Spleen (tissue), 11 donors: Measurements from ENCODE around the gene LIMK1. TPM values are rescaled to one million over a fixed set of nuclear protein-coding genes. Genes with fewer than 3 reads are reported as not detected.
A peak's percentile ranks its signal among the peaks of the same experiment; 100 is the strongest.

ENCODE experiments used
- DNase-seq: peaks from one replicate; pipeline ENCODE4 v3.0.0-alpha.2; 2020
- H3K27ac ChIP-seq, 8 donors: fragments of 200-600 bp; sonication (generic) in 7 of 8; 1 replicate in 4 of 8; 2 replicates in 4 of 8; pipeline versions ENCODE4 v1.5.0 to v1.8.0; 2016 to 2021; ENCODE audit warnings: inconsistent platforms in 4 of 8, mild to moderate bottlenecking in 4 of 8, moderate library complexity in 1 of 8
- H3K27me3 ChIP-seq, 7 donors: fragments of 200-600 bp; sonication (generic) in 6 of 7; replicated peaks in 1 of 7; 1 replicate in 4 of 7; 2 replicates in 3 of 7; pipeline versions ENCODE4 v1.5.0 to v1.8.0; 2016 to 2021; ENCODE audit warnings: inconsistent platforms in 3 of 7, mild to moderate bottlenecking in 1 of 7
- H3K36me3 ChIP-seq, 6 donors: fragments of 200-600 bp; sonication (generic) in 5 of 6; 1 replicate in 4 of 6; 2 replicates in 2 of 6; pipeline versions ENCODE4 v1.5.0 to v1.8.0; 2016 to 2021; ENCODE audit warnings: inconsistent platforms in 2 of 6
- H3K4me1 ChIP-seq, 6 donors: fragments of 200-600 bp; sonication (generic) in 5 of 6; 1 replicate in 3 of 6; 2 replicates in 3 of 6; pipeline versions ENCODE4 v1.5.0 to v1.8.0; 2016 to 2021; ENCODE audit warnings: inconsistent platforms in 3 of 6
- H3K4me3 ChIP-seq, 8 donors: fragments of 200-600 bp; sonication (generic) in 7 of 8; 1 replicate in 4 of 8; 2 replicates in 4 of 8; pipeline versions ENCODE4 v1.5.0 to v1.8.0; 2016 to 2021; ENCODE audit warnings: inconsistent platforms in 4 of 8, mild to moderate bottlenecking in 4 of 8, moderate library complexity in 2 of 8
- H3K9me3 ChIP-seq, 8 donors: fragments of 200-600 bp; sonication (generic) in 7 of 8; 1 replicate in 4 of 8; 2 replicates in 4 of 8; pipeline versions ENCODE4 v1.5.0 to v1.8.0; 2016 to 2021; ENCODE audit warnings: inconsistent platforms in 4 of 8
- POLR2A ChIP-seq, 3 donors: fragments of 450-650 bp; IDR thresholded peaks; one replicate each; pipeline ENCODE4 v1.5.1; 2017; ENCODE audit warnings: antibody characterized with exemption in 3 of 3, mild to moderate bottlenecking in 1 of 3
- POLR2AphosphoS5 ChIP-seq, 3 donors: sonication (generic); formaldehyde crosslinking; IDR thresholded peaks; one replicate each; pipeline ENCODE4 v1.5.1; 2017; ENCODE audit warnings: antibody characterized with exemption in 3 of 3
- WGBS, 5 donors: extraction: QIAGEN DNeasy Blood & Tissue Kit in 3 of 5; methylation state at CpG; one replicate each; pipeline versions ENCODE4 v1.1.5 to v1.1.7; 2013 to 2018; 5-methylcytosine and 5-hydroxymethylcytosine counted together
- intact Hi-C: fragments of 100-400 bp; cut with DNase I; formaldehyde crosslinking; loops from one replicate; pipeline ENCODE4 v1.15.0; 2023; ENCODE audit warnings: low total_unique reads
- polyA plus RNA-seq, 3 donors: library from polyadenylated mRNA; stranded (reverse); fragments of 200-250 nt; gene quantifications; one replicate each; pipeline ENCODE4 v1.2.1, GENCODE V29; 2013
- total RNA-seq, 7 donors: library from RNA; depleted of rRNA in 3 of 7; stranded (reverse); fragments of >200 nt in 3 of 7; fragmentation: NEBNext Ultra II Directional in 4 of 7; extraction: Animal tissue kit (Norgen Biotek cat#: 25700) in 4 of 7; gene quantifications; one replicate each; pipeline versions ENCODE4 v1.1.0 to v1.2.1, GENCODE V29; 2016 to 2021
- TF ChIP-seq, protein P1 (sequence below), 11 experiments: fragments of 200-600 bp in 7 of 11; fragments of 450-650 bp in 4 of 11; sonication (generic) in 4 of 11; IDR thresholded peaks in 8 of 11; conservative IDR thresholded peaks in 3 of 11; 1 replicate in 7 of 11; 2 replicates in 4 of 11; pipeline versions ENCODE4 v1.4.0 to v1.8.0; 2016 to 2021; ENCODE audit warnings: antibody characterized with exemption in 11 of 11, inconsistent platforms in 4 of 11, mild to moderate bottlenecking in 1 of 11
- donor health status: healthy with polysubstance abuse.
- donor health status: DM: no; HTN: no; CAD: no; lungs with moderate emphysema.
- donor health status: DM: no; HTN: no; CAD: no.
- donor health status: Bipolar disorder and iron deficiency.
- donor health status: healthy.
- donor health status: DM: no; HTN: no; CAD: no.
- donor health status: DM: yes; HTN: yes; CAD: no.

LIMK1 gene
- total and polyA plus RNA-seq, 10 donors, result 15.2 to 45.8 (median 36.9) TPM

DNA sequence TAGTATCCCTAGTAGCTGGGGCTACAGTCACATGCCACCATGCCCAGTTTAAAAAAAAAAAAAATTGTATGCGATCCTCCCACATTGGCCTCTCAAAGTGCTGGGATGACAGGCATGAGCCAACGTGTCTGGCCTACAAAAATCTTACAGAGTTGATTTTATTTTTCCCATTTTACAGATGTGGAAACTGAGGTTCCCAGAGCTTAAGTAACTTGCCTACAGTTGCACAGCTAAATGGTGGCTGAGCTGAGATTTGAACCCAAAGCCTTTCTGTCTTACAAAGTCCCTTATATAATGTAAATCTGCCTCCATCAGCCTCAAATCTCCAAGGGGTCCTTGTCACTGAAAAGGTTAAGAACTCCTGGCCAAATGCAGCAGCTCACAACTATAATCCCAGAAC is 24.6 kb upstream of the LIMK1 start:
- DNase-seq, result no peak
- TF ChIP-seq POLR2AphosphoS5 (IDR thresholded peaks at IDR 0.05) (no peak), POLR2A (IDR thresholded peaks at IDR 0.05) (no peak)
- TF ChIP-seq, protein P1, sequence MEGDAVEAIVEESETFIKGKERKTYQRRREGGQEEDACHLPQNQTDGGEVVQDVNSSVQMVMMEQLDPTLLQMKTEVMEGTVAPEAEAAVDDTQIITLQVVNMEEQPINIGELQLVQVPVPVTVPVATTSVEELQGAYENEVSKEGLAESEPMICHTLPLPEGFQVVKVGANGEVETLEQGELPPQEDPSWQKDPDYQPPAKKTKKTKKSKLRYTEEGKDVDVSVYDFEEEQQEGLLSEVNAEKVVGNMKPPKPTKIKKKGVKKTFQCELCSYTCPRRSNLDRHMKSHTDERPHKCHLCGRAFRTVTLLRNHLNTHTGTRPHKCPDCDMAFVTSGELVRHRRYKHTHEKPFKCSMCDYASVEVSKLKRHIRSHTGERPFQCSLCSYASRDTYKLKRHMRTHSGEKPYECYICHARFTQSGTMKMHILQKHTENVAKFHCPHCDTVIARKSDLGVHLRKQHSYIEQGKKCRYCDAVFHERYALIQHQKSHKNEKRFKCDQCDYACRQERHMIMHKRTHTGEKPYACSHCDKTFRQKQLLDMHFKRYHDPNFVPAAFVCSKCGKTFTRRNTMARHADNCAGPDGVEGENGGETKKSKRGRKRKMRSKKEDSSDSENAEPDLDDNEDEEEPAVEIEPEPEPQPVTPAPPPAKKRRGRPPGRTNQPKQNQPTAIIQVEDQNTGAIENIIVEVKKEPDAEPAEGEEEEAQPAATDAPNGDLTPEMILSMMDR (IDR thresholded peaks at IDR 0.05 in 8 of 11, conservative IDR thresholded peaks at IDR 0.05 in 3 of 11), result no peak
- Histone ChIP-seq H3K36me3 (peaks cover 0 to 41% (median 0%) of the 10 kb centered on the region in 6 donors), H3K9me3 (no peaks in the 10 kb centered on the region), H3K4me3 (no peak overlapping the region), H3K27ac (no peak overlapping the region), H3K27me3 (no peaks in the 10 kb centered on the region), H3K4me1 (peaks cover 0 to 17% (median 11%) of the 10 kb centered on the region in 6 donors)
- 60 to 86% (median 81%) methylated on average over 2 of the region's 2 CpGs for WGBS, 5 donors
- intact Hi-C loops, result no loop called here

DNA sequence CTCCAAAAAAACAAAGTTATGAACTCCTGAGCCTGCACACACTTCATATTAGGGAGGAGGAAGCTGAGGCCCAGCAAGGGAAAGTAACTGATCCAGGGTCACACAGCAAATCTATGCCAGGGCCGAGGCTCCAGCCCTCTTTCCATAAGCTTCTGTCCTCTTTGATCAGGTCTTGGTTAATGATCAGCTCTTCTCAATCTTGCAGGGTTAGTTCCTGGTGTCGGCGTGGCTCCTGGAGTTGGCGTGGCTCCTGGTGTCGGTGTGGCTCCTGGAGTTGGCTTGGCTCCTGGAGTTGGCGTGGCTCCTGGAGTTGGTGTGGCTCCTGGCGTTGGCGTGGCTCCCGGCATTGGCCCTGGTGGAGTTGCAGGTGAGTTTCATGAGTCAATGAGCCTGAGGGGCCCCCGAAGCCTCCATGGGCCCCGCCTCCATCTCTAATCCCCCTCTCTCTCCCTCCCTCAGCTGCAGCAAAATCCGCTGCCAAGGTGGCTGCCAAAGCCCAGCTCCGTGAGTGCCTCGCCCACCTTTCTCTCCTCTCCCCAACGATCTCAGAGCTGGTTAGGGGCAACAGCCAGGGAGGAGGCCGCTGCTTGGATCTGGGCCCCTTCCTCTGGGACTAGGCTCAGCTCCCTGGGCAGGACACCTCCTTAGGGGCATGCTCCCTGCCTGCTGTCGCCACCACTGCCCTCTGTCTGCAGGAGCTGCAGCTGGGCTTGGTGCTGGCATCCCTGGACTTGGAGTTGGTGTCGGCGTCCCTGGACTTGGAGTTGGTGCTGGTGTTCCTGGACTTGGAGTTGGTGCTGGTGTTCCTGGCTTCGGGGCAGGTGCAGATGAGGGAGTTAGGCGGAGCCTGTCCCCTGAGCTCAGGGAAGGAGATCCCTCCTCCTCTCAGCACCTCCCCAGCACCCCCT is 23.7 kb upstream of the LIMK1 start:
- H3K27ac ChIP-seq, result peak overlapping the region in 1 of 8 donors; percentile 36
- no peak for DNase-seq
- no peak overlapping the region for H3K4me3 ChIP-seq
- WGBS, 5 donors, result 85 to 95% (median 90%) methylated on average over 19 to 21 of the region's 21 CpGs
- TF ChIP-seq, protein P1 (IDR thresholded peaks at IDR 0.05 in 8 of 11, conservative IDR thresholded peaks at IDR 0.05 in 3 of 11), result no peak
- TF ChIP-seq POLR2AphosphoS5 (IDR thresholded peaks at IDR 0.05) (no peak), POLR2A (IDR thresholded peaks at IDR 0.05) (no peak)
- intact Hi-C loops, result no loop called here
- H3K9me3 ChIP-seq, result no peaks in the 10 kb centered on the region
- no peaks in the 10 kb centered on the region for H3K27me3 ChIP-seq
- H3K36me3 ChIP-seq, result peaks cover 0 to 41% (median 0%) of the 10 kb centered on the region in 6 donors
- peaks cover 0 to 17% (median 11%) of the 10 kb centered on the region in 6 donors for H3K4me1 ChIP-seq

DNA sequence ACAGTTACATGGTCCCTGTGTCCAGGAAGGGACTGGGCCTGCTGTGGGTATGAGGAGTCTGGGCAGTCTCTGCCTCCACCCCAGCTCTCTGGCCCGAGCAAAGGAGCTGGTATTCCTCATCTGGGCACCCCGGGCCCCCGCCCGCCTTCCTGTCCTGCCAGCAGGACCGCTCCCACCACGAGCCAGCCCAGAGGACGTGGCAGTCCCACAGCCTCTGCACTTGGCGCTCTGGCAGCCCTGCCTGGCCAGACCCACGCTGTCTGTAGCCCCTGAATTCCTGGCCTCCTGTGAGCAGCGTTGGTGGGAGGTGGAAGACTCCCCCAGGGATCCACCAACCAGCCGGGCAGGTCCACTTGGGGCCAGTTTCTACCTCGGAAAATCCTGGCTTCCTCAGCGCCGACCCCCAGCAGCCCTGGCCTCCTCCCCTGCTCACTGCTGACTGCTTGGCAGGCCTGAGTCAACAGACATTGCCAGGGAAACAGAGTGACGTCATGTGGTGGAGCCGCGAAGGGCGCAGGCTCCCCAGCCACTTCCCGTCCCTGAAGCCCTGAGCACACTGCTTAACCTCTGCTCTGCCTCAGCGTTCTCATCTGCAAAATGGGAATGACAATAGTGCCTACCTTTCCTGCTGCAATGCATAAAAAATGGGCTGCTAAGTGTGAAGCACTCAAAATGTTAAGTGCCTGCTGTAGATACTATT is 21.6 kb upstream of the LIMK1 start:
- peak overlapping the region; percentile 44 to 87 (median 68) for H3K27ac ChIP-seq
- H3K4me3 ChIP-seq, result peak overlapping the region in 1 of 8 donors; percentile 42
- peaks cover 0 to 17% (median 11%) of the 10 kb centered on the region in 6 donors for H3K4me1 ChIP-seq
- intact Hi-C loops, result no loop called here
- no peaks in the 10 kb centered on the region for H3K9me3 ChIP-seq
- peak; percentile 89 for DNase-seq
- H3K36me3 ChIP-seq, result peaks cover 0 to 41% (median 0%) of the 10 kb centered on the region in 6 donors
- TF ChIP-seq, protein P1 (IDR thresholded peaks at IDR 0.05 in 8 of 11, conservative IDR thresholded peaks at IDR 0.05 in 3 of 11), result no peak
- TF ChIP-seq POLR2AphosphoS5 (IDR thresholded peaks at IDR 0.05) (peak; percentile 74 to 88 (median 83)), POLR2A (IDR thresholded peaks at IDR 0.05) (peak in 1 of 3 donors; percentile 16)
- H3K27me3 ChIP-seq, result no peaks in the 10 kb centered on the region
- WGBS, 5 donors, result 12 to 60% (median 49%) methylated on average over 8 to 20 of the region's 20 CpGs
